HS-27A (cell line): ENCODE data around the gene ARID3A.

Source experiments
- DNase-seq: peaks from one replicate; pipeline ENCODE4 v3.0.0-alpha.2; 2012; ENCODE audit warnings: low read depth, missing footprints

ARID3A gene

DNA sequence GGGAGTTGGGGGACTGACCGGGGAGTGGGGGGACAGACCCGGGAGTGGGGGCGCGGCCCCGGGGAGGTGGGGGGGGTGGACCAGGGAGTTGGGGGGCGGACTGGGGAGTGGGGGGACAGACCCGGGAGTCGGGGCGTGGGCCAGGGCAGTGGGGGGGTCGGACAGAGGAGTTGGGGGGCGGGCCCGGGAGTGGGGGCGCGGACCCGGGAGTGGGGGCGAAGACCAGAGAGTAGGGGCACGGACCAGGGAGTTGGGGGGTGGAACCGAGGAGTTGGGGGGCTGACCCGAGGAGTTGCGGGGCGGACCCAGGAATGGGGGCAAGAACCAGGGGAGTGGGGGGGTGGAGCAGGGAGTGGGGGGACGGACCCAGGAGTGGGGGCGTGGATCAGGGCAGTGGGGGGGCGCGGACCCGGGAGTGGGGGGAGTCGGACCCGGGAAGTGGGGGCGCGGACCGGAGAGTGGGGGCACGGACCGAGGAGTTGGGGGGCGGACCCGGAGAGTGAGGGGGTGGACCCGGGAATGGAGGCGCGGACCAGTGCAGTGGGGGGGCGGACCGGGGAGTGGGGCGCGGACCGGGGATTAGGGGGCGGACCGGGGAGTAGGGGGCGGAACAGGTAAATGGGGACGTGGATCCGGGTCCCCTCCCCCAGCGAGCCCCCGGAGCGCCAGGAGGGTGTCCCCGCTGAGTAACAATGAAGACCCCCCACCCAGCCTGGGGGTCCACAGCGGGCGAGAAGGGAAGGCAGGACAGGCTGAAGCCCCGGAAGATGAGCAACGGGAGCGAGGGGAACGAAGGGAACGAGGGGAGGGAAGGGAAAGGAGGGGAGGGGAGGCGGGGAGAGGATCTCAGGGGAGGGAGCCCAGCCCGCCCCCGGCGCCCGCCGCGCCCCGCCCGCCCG lies 13.4 kb upstream of the ARID3A start:
- DNase-seq: no peak

DNA sequence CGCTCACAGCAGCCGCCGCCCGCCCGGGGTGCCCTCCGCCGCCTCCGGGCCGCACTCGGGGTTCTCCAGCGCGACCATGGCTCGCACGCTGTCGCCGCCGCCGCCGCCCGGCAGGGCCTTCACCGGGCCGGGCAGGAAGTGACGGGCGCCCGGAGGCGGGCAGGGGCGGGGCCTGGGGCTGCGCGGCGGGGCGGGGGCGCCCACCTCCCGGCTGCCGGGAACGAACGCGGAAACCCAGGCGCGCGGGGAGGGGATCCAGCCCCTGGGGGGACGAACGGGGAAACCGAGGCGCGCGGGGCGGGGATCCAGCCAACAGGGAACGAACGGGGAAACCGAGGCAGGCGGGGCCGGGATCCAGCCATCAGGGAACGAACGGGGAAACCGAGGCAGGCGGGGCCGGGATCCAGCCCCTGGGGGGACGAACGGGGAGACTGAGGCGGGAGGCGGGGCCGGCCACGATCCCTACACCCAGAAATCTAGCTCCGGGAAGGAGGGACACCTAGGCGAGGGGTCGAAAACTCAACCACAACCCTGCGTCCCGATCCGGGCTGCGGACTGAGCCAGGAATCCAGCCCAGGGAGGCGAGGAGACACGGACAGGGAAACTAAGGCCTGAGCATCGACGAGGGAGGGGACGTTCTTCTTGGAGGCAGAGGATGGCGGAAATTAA lies 12.6 kb upstream of the ARID3A start, which contains the start of gene R3HDM4:
R3HDM4 (minus strand) TSS at position 140 of the 669 bp plus-strand sequence; CDS start at position 78, 62 bp downstream.
- DNase-seq: no peak

DNA sequence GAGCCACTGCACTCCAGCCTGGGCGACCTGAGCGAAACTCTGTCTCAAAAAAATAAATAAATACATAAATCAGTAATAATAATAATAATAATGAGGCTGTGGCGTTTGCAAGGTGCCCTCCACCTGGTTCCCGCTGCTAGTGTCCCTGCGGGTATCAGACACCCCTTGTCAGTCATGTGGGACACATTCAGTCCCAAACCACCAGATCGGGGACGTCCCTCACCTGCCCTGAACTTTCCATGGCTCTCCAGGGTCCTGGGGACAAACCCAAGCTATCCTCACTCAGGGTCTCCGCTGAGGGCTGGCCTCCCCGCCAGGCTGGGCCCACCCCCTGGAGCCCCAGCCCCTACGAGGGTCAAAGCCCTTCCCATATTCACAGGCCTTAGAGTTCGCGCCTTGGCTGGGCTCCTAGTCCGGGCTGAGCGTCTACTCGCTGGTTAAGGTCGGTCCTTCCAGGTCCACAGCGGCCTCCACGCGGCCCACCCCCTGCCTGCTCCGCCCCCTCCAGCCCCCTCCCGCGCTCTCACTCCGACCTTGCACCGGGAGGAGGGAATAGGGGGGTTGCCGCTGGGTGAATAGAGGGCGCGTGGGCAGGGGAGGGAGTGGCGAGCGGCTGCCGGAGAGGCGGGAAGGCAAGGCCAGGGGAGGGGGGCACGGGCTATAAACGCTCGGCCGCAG lies 9.1 kb upstream of the ARID3A start:
- DNase-seq: no peak

DNA sequence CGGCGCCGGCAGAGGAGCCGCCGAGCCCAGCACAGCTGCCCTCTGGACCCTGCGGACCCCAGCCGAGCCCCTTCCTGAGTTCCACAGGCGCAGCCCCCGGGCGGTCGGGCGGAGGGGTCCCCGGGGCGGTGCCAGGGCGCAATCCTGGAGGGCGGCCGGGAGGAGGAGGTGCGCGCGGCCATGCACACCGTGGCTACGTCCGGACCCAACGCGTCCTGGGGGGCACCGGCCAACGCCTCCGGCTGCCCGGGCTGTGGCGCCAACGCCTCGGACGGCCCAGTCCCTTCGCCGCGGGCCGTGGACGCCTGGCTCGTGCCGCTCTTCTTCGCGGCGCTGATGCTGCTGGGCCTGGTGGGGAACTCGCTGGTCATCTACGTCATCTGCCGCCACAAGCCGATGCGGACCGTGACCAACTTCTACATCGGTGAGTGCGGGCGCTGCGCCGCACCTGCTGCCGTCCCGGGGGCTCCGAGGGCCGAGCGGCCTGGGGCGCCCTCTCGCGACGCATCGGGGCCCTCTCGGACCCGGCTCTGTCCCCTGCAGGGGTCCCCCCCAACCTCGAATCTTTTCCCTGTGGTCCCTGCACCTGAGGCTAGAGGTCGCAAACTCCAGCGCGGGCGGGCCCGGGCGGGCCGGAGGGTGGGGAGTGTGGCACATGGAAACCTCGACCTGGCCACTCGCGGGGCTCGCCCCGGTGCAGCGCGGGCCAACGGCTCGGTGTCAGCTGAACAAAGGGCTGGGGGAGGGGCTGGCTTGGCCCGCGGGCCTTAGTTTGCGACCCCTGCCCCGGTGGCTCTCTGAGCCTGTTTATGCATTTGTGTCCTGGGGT lies 8.3 kb upstream of the ARID3A start, which contains the start of gene KISS1R:
KISS1R (plus strand) TSS at position 11 of the 829 bp plus-strand sequence; CDS start at position 181, 170 bp downstream.
- no peak for DNase-seq

DNA sequence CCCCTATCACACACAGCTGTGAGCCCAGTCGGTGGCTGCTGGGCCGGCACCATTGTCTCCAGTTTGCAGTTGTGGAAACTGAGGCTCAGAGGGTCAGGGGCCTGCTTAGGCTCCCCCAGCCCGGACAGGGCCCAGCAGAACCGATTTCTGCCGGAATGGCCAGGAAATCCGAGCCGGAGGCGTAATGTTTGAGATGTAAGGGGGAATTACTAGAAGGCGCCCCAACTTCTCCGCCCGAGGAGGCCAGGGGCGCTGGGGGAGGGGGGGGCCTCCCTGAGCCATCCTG lies 7.7 kb upstream of the ARID3A start:
- no peak for DNase-seq

DNA sequence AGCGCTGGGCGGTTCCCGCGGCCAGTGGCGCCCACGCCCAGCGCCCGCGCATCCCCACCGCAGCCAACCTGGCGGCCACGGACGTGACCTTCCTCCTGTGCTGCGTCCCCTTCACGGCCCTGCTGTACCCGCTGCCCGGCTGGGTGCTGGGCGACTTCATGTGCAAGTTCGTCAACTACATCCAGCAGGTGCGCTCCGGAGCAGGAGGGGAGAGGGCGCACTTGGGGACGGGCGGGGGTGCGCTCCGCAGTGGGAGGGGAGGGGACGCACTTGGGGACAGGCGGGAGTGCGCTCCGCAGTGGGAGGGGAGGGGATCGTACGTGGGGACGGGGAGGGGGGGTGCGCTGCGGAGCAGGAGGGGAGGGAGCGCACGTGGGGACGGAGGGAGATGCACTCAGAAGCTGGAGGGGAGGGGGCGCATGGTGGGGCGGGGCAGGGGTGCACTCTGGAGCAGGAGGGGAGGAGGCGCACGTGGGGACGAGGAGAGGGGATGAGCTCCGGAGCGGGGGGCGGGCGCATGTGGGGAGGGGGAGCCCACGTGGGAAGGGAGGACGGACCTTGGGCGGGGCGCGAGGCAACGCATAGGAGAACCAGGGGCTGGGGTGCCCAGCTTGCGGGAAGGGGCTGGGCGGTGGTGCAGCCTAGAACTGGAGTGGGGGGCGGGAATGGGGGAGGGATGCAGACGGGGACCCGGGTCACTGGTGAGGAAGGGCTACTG lies 7.2 kb upstream of the ARID3A start:
- DNase-seq: no peak

DNA sequence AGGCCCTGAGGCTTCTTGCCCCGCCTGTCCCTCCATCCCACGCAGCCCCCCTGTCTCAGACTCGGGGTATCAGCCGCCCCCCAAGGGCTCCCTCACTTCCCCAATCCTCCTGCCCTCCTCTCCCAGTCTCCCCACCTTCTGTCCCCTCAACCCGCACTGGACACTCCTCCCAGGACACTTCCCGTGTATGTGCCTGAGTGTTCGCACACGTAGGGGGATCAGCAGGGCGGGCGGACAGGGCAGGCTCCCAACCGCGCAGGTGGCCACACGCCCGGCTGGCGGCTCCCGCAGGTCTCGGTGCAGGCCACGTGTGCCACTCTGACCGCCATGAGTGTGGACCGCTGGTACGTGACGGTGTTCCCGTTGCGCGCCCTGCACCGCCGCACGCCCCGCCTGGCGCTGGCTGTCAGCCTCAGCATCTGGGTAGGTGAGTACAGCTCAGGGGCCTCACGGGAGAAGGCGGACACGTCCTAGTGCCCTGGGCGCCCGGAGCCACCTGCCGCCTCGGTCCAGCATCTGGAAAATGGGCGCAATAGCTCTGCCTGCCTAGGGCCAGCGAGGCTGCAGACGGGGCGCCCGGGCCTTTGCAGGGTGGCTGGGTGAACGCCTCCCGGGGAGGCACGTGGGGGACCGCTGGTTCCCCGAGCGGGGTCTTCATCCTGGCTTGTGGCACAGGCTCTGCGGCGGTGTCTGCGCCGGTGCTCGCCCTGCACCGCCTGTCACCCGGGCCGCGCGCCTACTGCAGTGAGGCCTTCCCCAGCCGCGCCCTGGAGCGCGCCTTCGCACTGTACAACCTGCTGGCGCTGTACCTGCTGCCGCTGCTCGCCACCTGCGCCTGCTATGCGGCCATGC lies 6.4 kb upstream of the ARID3A start:
- no peak for DNase-seq

DNA sequence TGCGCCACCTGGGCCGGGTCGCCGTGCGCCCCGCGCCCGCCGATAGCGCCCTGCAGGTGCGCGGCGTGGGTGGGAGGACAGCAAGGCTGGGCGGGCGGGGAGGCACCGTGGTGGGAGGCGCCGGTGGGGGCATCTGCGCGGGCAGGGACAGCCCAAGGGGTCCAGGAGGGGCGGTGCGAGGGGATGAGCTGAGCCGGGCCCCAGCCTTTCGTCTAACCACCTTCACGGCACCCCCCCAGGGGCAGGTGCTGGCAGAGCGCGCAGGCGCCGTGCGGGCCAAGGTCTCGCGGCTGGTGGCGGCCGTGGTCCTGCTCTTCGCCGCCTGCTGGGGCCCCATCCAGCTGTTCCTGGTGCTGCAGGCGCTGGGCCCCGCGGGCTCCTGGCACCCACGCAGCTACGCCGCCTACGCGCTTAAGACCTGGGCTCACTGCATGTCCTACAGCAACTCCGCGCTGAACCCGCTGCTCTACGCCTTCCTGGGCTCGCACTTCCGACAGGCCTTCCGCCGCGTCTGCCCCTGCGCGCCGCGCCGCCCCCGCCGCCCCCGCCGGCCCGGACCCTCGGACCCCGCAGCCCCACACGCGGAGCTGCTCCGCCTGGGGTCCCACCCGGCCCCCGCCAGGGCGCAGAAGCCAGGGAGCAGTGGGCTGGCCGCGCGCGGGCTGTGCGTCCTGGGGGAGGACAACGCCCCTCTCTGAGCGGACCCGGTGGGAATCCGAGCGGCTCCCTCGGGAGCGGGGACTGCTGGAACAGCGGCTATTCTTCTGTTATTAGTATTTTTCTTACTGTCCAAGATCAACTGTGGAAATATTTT lies 5.6 kb upstream of the ARID3A start:
- no peak for DNase-seq

DNA sequence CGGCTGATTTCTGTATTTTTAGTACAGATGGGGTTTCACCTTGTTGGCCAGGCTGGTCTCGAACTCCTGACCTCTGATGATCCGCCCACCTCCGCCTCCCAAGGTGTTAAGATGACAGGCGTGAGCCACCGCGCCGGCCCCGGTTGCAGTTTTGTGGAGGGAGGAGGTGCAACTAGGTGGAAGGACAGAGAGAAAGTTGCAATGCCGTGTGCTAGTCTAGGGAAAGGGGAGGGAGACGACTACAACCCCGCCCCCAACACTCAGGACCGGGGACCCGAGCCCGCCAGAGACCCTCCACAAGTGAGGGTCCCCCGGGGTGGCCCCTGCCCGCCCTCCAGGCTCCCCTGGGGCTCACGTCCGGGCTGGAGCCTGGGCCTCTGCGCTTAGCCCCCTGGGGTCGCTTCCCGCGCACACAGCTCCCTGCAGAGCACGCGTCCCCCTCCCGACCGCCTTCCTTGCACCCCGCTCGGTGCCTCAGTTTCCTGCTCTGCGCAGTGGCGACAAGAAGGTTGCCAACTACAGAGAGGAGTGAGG lies 1.2 kb upstream of the ARID3A start:
- no peak for DNase-seq

DNA sequence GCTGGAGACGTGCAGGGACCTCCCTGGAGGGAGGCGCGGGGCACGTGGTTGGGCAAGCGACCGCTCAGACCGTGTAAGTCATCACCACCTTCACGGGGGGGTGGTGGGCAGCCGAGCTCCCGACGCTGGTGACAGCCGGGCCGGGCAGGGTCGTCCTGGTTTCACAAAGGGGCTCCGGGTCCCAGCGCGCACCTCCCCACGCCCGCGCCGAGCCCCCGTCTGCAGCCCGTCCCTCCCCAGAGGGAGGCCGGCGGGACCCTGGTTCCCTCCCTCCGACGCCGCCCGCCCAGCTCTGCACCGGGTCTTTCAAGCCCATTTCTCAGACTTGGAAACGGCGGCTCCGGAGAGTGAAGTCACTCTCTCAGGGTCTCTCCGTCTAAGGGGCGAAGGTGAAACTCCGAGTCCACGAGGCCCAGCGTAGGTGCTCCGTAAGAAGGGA lies 729 bp upstream of the ARID3A start:
- DNase-seq: no peak

DNA sequence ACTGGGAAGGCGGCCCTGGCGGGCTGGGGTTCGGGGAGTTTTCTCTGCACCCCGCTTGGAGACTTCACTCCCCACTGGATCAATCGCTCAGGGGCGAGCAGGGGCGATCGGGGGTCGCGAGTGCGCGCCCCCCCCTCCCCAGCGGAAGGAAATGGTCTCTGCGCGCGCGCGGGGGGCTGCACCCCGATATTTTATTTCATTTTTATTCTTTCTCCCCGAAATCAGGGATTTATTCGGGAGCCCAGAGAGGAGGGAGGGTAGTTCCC lies 421 bp downstream of the ARID3A start:
- DNase-seq: no peak

DNA sequence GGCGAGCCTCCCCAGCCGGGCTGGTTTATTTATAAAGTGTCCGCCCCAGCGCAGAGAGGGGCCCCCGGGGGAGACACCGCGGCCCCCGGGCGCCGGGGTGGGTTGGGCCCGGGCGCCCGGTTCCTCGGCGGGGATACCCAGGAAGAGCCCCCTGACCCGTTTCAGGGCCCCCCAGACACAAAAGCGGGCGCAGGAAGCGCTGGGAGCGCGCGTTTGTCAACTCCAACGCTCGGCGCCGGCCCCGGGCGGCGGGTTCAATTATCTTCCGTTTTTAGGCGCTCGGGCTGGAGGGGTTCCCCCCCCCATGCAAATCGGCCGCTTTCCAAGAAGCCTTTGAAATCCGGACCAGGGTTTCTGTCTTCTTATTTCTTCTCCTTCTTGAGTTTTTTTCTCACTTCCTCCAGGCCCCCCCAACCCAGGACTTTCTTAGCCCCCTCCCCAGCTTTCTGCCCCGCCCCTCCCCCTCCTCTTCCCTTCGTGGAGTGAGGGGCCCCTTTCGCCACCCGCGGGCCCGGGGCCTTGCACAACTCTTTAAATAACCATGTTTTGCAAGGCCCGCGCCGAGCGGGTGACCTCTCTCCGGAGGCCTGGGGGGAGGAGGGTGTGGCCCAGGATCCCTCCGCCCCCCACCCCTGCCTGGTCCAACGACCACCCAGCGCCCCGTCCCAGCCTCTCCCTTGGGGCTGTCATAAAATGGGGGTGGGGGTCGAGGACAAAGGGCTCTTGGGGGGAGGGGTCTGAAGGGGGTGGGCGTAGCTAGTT lies 935 bp downstream of the ARID3A start:
- DNase-seq: no peak

DNA sequence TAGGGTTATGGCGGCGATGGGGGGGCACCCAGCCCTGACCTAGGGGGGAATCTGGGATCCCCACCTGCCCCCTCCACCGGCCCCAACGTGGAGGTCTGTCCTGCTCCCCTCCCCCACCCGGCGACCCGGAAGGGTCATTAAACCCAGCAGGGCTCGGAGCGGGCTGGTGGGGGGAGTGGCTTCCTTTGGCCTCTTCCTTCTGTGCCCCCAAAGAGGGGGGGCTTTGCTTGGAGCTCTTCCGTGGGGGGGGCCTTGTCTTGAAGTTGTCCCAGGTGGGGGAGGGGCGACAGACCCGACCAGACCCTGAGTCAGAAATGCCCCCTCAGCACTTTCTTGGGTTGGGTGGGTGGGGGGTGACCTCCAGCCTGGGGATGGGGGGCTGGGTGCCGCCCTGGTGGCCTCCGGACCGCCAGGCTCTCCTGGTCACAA lies 1.5 kb downstream of the ARID3A start:
- DNase-seq: no peak

DNA sequence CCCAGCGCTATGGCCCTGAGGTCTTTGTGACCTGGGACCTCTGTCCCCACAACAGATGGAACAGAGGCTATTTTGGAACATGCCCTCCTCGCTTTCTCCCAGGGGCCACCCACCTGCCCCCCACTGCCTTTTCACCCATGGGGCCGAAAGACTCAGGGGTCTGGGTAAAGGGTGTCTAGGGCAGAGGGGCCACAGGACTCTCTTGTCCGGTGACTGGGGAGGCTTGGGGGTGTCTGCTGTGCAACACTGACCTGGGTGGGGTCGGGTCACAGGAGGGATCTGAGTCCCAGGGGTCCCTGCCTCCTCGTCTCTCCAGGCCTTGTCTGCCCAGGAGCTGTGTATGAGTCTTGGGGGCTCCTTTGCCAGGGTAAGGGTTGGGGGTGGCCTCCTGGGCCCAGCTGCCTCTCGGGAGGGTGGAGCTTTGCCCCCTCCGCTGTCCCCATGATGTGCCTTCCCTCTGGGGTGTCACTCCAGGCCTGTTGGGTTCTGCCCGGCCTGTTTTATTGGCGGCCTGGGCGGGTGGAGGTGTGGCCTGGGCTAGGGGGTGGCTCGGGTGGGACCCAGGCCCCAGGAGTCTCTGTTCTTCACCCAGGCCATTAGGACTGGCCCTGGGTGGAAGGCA lies 2.1 kb downstream of the ARID3A start:
- DNase-seq: no peak

DNA sequence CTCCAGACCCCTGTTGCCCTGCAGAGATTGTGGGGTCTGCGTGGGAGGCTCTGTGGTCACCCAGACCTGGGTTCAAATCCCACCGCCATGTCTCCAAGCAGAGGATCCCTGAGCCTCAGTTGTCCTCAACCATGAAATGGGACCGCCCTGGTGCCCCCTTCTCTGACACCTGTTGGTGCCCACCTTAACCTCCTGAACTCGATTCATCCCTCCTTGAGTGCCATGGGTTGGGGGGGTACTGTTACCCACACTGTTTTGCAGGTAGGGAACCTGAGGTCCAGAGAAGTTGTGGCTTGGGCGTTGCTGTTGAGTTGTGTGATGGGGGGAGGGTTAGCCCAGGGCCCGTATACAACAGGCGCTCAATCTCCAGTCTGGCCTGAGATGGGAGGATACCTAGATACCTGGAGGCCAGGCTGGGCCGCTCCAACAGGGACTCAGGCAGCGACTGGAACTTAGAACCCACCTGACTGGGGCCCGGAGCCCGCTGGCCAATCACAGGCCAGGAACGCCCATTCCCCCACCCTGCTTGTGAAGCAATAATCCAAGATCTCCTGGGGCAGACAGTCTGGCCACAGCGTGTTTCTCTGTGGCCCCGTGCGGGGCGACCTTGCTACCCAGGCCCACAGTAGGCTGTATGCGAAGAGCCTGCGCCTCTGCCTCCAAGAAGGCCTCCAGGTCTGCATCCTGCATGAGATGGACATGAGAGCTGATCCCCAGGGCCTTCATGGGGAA lies 2.8 kb downstream of the ARID3A start:
- no peak for DNase-seq

DNA sequence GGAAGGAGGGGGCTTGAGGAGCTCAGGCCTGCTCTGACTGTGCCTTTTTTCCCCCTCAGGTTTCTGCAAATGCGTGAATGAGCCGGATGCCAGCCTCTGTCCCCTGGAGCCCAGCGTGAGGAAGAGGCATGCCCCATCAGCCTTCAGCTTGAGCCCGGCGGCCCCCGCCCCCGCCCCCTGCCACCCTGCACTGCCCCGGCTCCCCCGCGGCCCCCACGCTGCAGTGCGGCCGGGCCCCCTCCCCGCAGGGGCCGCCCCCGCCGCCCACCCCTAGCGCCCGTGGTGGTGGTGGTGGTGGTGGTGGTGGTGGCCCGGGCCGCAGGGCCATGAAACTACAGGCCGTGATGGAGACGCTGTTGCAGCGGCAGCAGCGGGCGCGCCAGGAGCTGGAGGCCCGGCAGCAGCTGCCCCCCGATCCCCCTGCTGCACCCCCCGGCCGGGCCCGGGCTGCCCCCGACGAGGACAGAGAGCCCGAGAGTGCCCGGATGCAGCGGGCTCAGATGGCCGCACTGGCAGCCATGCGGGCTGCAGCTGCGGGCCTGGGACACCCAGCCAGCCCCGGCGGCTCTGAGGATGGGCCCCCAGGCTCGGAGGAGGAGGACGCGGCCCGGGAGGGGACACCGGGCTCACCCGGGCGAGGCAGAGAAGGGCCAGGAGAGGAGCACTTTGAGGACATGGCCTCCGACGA lies 3.5 kb downstream of the ARID3A start:
- DNase-seq: no peak

DNA sequence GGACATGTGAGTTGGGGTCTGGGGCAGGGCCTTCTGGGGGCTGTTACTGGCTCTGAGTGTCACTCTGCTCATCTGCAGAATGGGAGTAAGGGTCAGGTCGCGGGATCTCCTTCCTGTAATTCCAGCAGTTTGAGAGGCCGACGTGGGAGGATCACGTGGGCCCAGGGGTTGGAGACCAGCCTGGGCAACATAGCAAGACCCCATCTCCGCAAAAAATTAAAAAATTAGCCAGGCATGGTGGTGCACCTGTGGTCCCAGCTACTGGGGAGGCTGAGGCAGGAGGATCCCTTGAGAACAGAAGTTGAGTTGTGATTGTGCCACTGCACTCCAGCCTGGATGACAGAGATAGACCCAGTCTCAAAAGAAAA lies 4.0 kb downstream of the ARID3A start:
- DNase-seq: no peak
